Smooth muscle cell of the brain vasculature (primary cell): ENCODE results near the gene GALNT18.
A peak's percentile ranks its signal among the peaks of the same experiment; 100 is the strongest.

Source experiments
- DNase-seq: peaks from one replicate; pipeline ENCODE4 v3.0.0-alpha.2; 2012; ENCODE audit warnings: low read depth, low spot score

Gene GALNT18

GRCh38 chr11:11621573-11622339, at the start of gene GALNT18:
Gene GALNT18 (minus strand): TSS chr11:11622005.
- DNase-seq, result peak; percentile 45

GRCh38 chr11:11670574-11670973, 48.8 kb upstream of the GALNT18 start:
- DNase-seq, result no peak

- no peak for DNase-seq
These were observed 47.5 kb upstream of the GALNT18 start for GRCh38 chr11:11669233-11669846.

- DNase-seq, result no peak
These were observed 47.0 kb upstream of the GALNT18 start for GRCh38 chr11:11668781-11669180.

- no peak for DNase-seq
These were observed 46.5 kb upstream of the GALNT18 start for GRCh38 chr11:11668274-11668673.

- DNase-seq, result no peak
These were observed 45.3 kb upstream of the GALNT18 start for GRCh38 chr11:11667056-11667455.

GRCh38 chr11:11665407-11665806, 43.6 kb upstream of the GALNT18 start:
- DNase-seq, result no peak

GRCh38 chr11:11663907-11664306, 42.1 kb upstream of the GALNT18 start:
- DNase-seq, result no peak

- no peak for DNase-seq
These were observed 40.8 kb upstream of the GALNT18 start for GRCh38 chr11:11662578-11662977.

GRCh38 chr11:11661326-11662040, 39.7 kb upstream of the GALNT18 start:
- DNase-seq, result no peak

GRCh38 chr11:11660363-11660740, 38.5 kb upstream of the GALNT18 start:
- no peak for DNase-seq

- DNase-seq, result no peak
These were observed 38.0 kb upstream of the GALNT18 start for GRCh38 chr11:11659567-11660362.

- no peak for DNase-seq
These were observed 35.6 kb upstream of the GALNT18 start for GRCh38 chr11:11657218-11657955.

- DNase-seq, result no peak
These were observed 19.8 kb upstream of the GALNT18 start for GRCh38 chr11:11641581-11641980.

- DNase-seq, result no peak
These were observed 19.2 kb upstream of the GALNT18 start for GRCh38 chr11:11640996-11641395.

- DNase-seq, result no peak
These were observed 18.3 kb upstream of the GALNT18 start for GRCh38 chr11:11640152-11640551.

GRCh38 chr11:11636671-11637070, 14.9 kb upstream of the GALNT18 start:
- no peak for DNase-seq

- no peak for DNase-seq
These were observed 13.6 kb upstream of the GALNT18 start for GRCh38 chr11:11635443-11635842.

- no peak for DNase-seq
These were observed 7.6 kb upstream of the GALNT18 start for GRCh38 chr11:11629368-11629767.

- no peak for DNase-seq
These were observed 6.8 kb upstream of the GALNT18 start for GRCh38 chr11:11628651-11629050.

- no peak for DNase-seq
These were observed 4.3 kb upstream of the GALNT18 start for GRCh38 chr11:11626128-11626527.
